Stimulated activated CD8-positive, alpha-beta memory T cell treated with anti-CD3 and anti-CD28 coated beads, Interleukin-15, amount 100 ng/mL, for 4 hours (primary cell): ENCODE results near the gene CCNQ.

Experiments used
- DNase-seq, 2 donors: peaks; one replicate each; pipeline ENCODE4 v3.0.0-alpha.2; 2020; ENCODE audit warnings: low read depth in 2 of 2

CCNQ gene

DNA sequence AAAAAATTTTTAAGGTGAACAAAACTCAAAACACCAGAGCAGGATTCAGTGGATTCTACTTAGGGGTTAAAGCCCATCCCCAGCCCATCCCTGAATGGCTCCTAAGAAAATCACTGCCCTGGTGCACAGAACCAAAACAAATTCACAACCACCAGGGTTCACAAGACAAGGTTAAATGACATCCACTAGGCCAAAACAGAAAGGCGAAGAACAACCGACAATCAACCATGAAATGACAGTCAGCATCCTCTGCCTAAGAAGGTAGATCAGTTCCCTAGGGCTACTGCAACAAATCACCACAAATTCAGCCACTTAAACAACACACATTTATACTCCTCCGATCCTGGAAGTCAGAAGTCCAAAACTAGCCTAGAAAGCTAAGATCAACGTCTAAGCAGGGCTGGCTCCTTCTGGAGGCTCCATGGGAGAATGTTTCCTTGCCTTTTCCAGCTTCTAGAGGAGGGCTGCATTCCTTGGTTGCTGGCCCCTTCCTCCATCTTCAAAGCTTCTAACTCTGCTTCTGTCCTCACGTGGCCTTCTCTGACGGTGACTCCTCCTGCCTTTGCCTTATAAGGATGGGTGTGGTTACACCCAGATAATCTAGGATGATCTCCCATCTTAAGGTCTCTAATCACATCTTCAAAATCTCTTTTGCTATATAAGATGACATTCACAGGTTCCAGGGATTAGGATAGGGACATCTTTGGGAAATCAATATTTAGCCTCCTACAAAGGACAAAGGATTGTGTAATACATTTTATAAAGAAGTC is 1.8 kb downstream of the CCNQ start:
- DNase-seq, result no peak

- no peak for DNase-seq
Measured at GRCh38 chrX:153595859-153596857, 2.8 kb downstream of the CCNQ start.

GRCh38 chrX:153595387-153595786 is 3.6 kb downstream of the CCNQ start:
- no peak for DNase-seq

DNA sequence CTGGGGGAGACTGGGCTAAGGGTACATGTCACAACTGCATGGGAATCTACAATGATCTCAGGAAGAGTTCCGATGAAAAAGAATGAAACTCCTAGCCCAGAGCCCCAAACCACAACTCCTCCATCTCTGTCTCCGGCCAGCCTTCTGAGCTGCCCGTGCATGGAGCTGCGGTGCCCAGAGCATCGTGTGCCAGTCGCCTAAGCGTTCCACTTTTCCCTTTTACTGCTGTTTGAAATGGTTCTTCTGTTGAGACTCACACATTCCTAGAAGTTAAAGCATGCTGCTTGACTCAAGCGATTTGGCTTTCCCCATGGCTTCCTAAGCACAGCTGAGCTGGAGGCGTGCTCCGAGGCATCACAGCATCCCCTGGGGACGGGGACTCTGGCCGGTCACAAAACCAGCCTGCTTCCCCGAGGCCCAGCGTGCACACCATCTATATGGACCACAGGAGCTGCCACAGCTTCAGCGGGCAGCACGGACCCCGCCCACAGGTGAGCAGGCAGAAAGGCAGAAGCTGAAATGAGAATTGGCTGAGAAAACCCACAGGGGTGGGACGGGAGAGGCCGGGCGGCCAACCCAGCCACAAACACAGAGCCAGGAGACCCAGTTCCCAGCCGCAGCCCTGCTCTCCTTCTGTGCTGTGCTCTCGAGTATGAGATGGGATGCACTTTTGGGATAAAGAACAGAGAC is 5.0 kb downstream of the CCNQ start:
- DNase-seq, result no peak

DNA sequence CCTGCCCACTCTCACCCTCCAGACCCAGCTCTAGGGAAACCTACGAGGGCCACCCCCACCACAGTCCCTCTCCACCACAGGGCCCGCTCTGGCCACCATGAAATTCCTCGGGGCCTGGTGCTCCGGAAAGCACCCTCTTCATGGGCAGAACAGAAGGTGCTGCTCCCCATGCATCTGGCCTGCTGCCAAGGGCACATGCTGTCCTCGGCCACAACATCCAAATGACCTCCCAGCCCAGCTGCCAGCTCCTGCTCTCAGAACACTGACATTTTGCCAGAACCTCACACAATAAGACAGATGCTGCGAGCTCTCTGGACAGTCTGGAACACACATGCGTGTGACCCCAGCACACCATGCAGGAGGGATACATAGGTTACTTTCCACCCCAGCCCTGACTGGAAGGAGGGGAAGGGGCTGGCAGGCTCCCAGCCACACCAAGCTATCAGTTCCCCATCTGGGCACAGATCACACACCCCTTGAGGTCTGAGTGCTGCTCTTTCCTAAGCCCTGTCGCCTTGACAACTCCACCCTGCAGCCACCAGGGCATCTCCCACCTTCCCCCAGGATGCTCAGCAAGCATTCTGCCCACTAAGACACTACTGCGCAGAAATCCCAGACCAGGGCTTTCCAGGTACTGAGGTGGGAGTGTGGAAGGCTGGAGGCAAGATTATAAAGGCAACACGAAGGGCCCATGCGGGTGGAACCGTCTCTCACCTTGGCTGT is 5.8 kb downstream of the CCNQ start:
- DNase-seq, result no peak

- no peak for DNase-seq
Measured at GRCh38 chrX:153592091-153592833, 6.7 kb downstream of the CCNQ start.

GRCh38 chrX:153590961-153591956 is 7.7 kb downstream of the CCNQ start:
- no peak for DNase-seq

DNA sequence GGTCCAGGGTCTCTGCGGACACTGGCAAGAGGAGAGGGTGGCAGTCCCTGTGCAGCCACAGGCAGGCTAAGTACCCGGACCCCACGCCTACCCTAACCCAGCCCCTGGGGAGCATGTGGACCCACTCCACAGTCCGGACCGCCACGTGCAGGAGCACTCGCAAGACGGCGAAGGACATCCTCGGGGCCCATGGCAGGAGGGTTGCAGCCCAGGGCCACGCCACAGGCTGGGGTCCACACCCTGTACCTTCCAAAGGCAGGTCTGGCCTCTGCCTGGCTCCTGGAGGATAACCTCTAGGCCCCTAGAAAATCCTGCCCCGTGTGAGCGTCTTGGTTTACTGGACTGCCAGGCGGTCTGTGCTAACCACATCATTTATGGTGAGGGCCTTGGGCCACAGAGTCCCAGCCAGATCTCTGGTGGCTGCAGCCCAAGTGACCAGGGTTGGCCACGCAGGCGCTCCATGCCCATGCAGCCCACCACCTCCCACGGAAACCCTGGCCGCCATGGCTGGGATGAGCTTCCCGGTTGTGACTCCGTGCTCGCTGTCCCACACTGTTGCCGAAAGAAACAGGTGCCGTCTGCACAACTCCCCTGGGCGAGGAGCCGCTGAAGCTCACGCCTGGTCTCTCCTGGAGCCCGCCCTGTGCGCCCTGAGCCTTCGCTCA is 10.0 kb downstream of the CCNQ start:
- no peak for DNase-seq

DNA sequence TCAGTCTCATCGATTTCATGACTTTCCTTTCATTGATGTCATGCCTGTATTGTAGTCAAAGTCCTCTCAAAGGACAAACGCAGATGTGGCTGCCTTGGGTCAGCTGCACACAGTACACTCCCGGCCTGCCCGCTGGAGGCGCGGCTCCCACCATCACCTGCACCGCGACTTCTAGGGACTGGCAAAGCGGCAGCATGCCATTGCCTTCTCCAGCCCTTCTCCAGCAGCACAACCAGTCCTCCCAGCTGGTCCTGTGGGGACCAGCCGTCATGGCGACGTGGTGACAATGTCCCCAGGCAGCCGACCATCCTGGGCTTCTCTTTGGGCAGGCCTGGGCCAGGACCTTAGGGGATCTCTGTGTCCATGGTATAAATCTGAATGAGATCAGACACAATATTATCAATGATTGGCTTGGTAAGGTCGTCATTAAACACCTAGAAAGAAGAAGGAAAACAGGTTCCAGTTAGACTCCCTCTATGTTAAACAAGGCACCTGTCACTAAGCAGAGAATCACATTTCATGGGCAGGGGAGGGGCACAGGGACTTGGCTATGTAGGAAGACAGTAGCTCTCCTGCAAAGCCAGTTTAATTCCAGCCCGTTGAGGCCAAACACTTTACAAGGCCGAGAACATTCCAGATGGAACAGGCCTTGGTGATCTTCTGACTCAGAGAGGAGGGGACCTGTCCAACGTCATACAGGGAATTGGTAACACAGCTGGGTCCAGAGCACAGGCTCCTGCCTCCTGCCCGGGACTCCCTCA is 10.7 kb downstream of the CCNQ start:
- no peak for DNase-seq

GRCh38 chrX:153587342-153587741 is 11.6 kb downstream of the CCNQ start:
- DNase-seq, result no peak

- DNase-seq, result no peak
Measured at GRCh38 chrX:153585827-153586226, 13.1 kb downstream of the CCNQ start.

- DNase-seq, result no peak
Measured at GRCh38 chrX:153583433-153583832, 15.5 kb downstream of the CCNQ start.

GRCh38 chrX:153582896-153583295 is 16.0 kb downstream of the CCNQ start:
- DNase-seq, result peak; percentile 15 to 38

GRCh38 chrX:153580700-153581386 is 18.1 kb downstream of the CCNQ start:
- no peak for DNase-seq

- no peak for DNase-seq
Measured at GRCh38 chrX:153578889-153579288, 20.1 kb downstream of the CCNQ start.

GRCh38 chrX:153578200-153578835 is 20.6 kb downstream of the CCNQ start:
- DNase-seq, result no peak

DNA sequence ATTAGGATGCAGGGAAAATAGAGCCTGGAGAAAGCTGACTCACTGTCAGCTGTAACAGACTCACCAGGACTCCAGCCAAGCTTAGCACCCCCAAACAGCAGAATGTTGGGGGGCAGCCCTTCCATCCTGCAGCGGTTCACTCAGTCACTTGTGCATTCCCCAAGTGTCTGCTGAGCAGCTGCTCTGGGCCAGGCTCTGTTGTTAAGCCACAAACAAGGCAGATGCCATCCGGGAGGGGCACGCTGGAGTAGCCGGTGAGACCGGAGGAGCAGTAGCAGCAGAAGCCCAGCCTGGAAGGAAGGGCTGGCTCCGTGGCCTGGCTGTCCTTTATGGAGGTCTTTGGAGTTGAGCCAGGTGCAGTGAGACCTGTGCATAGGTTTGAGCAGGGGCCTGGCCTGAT is 22.0 kb downstream of the CCNQ start:
- no peak for DNase-seq
